22Rv1 (cell line): ENCODE results near the gene NUB1.

Source experiments
- H3K27ac ChIP-seq: fragments of 450-650 bp; 2 replicates; pipeline ENCODE4 v1.5.1; 2017
- CTCF ChIP-seq: fragments of 450-650 bp; IDR thresholded peaks from 2 replicates; pipeline ENCODE4 v1.5.1; 2017; ENCODE audit warnings: mild to moderate bottlenecking
- ZFX ChIP-seq: fragments of 450-650 bp; IDR thresholded peaks from 2 replicates; pipeline ENCODE4 v1.6.1; 2017; ENCODE audit warnings: antibody characterized with exemption, borderline replicate concordance

The NUB1 gene

GRCh38 chr7:151372612-151373265 is 31.1 kb downstream of the NUB1 start:
- TF ChIP-seq ZFX (no peak), CTCF (no peak)
- no peak overlapping the region for H3K27ac ChIP-seq

- no peak overlapping the region for H3K27ac ChIP-seq
- TF ChIP-seq CTCF (no peak), ZFX (no peak)
Observed at GRCh38 chr7:151373599-151373998, 32.0 kb downstream of the NUB1 start.

- TF ChIP-seq CTCF (no peak), ZFX (no peak)
- H3K27ac ChIP-seq = no peak overlapping the region
Observed at GRCh38 chr7:151374139-151374538, 32.5 kb downstream of the NUB1 start.

- TF ChIP-seq CTCF (no peak), ZFX (no peak)
Observed at GRCh38 chr7:151374726-151375125, 33.1 kb downstream of the NUB1 start.

GRCh38 chr7:151375530-151376217 is 34.1 kb downstream of the NUB1 start:
- TF ChIP-seq ZFX (no peak), CTCF (no peak)
- no peak overlapping the region for H3K27ac ChIP-seq

More at GRCh38 chr7:151374726-151375125, 33.1 kb downstream of the NUB1 start:
- no peak overlapping the region for H3K27ac ChIP-seq

GRCh38 chr7:151376218-151376902 is 34.7 kb downstream of the NUB1 start:
- TF ChIP-seq ZFX = no peak
- no peak for TF ChIP-seq CTCF
- H3K27ac ChIP-seq = no peak overlapping the region

GRCh38 chr7:151377406-151377805 is 35.8 kb downstream of the NUB1 start:
- TF ChIP-seq CTCF (no peak), ZFX (no peak)
- no peak overlapping the region for H3K27ac ChIP-seq
